Measurements from ENCODE around the gene MLXIP. TPM values are rescaled to one million over a fixed set of nuclear protein-coding genes. Genes with fewer than 3 reads are reported as not detected.

The MLXIP gene
- total and polyA plus RNA-seq, 9 of the 15 experiments (the other 6 are each of a cell fraction or from before 2014, with no cell fraction given), result 2.2 to 66.3 (median 18.1) TPM

DNA sequence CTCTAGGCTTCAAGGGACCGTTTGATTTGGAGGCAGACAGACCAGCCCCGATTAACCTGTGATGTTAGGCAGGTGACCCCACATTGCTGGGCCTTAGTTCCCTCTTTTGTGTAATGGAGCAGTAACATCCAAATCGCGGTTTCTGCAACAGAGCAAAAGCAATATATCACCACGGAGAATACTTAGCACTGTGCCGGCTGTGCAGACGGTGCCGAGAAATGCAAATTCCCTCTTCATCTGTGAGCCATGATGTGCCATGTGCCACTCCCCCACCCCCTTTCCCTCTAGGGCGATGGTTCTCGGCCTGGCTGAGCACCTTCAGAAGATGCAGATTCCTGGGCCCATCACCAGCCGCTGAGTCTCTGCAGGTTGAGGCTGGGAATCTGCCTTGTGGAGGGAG, 46.0 kb upstream of the MLXIP start:
- 92% methylated on average over 11 of the region's 11 CpGs for WGBS (ENCODE audit: insufficient coverage, low coverage, missing lambda C conversion rate)
- no peaks in the 10 kb centered on the region for H3K27me3 ChIP-seq (ENCODE audit: control insufficient read depth in 2 of 2, insufficient read depth in 2 of 2, low read length in 2 of 2)
- no peak overlapping the region for H2AFZ ChIP-seq (ENCODE audit: low read depth, low read length)
- no peak overlapping the region for H3K4me2 ChIP-seq (ENCODE audit: insufficient read depth, low read length)
- H3K9me1 ChIP-seq (ENCODE audit: control insufficient read depth, insufficient read depth, low read length), result peaks cover 8% of the 10 kb centered on the region
- DNase-seq (ENCODE audit: extremely low read depth in 1 of 4, low spot score in 3 of 4), result no peak
- in situ Hi-C loops (cut with MboI) (no loop called here), intact Hi-C loops (cut with micrococcal nuclease) (no loop called here)
- peaks cover 48% of the 10 kb centered on the region for H3K79me2 ChIP-seq (ENCODE audit: control insufficient read depth, insufficient read depth, low read length)
- no peak overlapping the region for H3K4me3 ChIP-seq
- peaks cover 39% of the 10 kb centered on the region; the same call in 1 of the 3 replicates for H3K36me3 ChIP-seq (ENCODE audit: control insufficient read depth, insufficient read depth, low read length)
- BruUV-seq (replicated peaks), result no TSS peak
- H3K4me1 ChIP-seq (replicated peaks in 1 of 2; ENCODE audit: control insufficient read depth in 2 of 2, insufficient read depth in 2 of 2, low read length in 2 of 2), result peaks cover 0 to 27% of the 10 kb centered on the region in 2 experiments; a peak in 4 of 5 replicates
- POLR2A ChIA-PET, result interaction anchor here (1.0 to 1.5 kb wide), 3 partner anchors 9 to 12 kb away, joined by 3 to 4 read pairs (median 3); no protein-coding TSS in a partner anchor
- H3K9me3 ChIP-seq (replicated peaks; ENCODE audit: control insufficient read depth, insufficient read depth, low read depth, low read length), result no peaks in the 10 kb centered on the region
- peaks cover 9% of the 10 kb centered on the region; the same call in 1 of the 2 replicates for H4K20me1 ChIP-seq (replicated peaks; ENCODE audit: control insufficient read depth, insufficient read depth, low read length)
- no peak for FAIRE-seq
- CTCF ChIA-PET (ENCODE audit: low intra/inter-chr PET ratio), result no interaction called here
- no peak for ATAC-seq
- no peak overlapping the region for H3K9ac ChIP-seq (ENCODE audit: insufficient read depth in 1 of 2, low read depth in 2 of 2, low read length in 2 of 2)
- H3K27ac ChIP-seq (ENCODE audit: extremely low read depth, low read depth, low read length), result no peak overlapping the region
- TF ChIP-seq, protein P1, sequence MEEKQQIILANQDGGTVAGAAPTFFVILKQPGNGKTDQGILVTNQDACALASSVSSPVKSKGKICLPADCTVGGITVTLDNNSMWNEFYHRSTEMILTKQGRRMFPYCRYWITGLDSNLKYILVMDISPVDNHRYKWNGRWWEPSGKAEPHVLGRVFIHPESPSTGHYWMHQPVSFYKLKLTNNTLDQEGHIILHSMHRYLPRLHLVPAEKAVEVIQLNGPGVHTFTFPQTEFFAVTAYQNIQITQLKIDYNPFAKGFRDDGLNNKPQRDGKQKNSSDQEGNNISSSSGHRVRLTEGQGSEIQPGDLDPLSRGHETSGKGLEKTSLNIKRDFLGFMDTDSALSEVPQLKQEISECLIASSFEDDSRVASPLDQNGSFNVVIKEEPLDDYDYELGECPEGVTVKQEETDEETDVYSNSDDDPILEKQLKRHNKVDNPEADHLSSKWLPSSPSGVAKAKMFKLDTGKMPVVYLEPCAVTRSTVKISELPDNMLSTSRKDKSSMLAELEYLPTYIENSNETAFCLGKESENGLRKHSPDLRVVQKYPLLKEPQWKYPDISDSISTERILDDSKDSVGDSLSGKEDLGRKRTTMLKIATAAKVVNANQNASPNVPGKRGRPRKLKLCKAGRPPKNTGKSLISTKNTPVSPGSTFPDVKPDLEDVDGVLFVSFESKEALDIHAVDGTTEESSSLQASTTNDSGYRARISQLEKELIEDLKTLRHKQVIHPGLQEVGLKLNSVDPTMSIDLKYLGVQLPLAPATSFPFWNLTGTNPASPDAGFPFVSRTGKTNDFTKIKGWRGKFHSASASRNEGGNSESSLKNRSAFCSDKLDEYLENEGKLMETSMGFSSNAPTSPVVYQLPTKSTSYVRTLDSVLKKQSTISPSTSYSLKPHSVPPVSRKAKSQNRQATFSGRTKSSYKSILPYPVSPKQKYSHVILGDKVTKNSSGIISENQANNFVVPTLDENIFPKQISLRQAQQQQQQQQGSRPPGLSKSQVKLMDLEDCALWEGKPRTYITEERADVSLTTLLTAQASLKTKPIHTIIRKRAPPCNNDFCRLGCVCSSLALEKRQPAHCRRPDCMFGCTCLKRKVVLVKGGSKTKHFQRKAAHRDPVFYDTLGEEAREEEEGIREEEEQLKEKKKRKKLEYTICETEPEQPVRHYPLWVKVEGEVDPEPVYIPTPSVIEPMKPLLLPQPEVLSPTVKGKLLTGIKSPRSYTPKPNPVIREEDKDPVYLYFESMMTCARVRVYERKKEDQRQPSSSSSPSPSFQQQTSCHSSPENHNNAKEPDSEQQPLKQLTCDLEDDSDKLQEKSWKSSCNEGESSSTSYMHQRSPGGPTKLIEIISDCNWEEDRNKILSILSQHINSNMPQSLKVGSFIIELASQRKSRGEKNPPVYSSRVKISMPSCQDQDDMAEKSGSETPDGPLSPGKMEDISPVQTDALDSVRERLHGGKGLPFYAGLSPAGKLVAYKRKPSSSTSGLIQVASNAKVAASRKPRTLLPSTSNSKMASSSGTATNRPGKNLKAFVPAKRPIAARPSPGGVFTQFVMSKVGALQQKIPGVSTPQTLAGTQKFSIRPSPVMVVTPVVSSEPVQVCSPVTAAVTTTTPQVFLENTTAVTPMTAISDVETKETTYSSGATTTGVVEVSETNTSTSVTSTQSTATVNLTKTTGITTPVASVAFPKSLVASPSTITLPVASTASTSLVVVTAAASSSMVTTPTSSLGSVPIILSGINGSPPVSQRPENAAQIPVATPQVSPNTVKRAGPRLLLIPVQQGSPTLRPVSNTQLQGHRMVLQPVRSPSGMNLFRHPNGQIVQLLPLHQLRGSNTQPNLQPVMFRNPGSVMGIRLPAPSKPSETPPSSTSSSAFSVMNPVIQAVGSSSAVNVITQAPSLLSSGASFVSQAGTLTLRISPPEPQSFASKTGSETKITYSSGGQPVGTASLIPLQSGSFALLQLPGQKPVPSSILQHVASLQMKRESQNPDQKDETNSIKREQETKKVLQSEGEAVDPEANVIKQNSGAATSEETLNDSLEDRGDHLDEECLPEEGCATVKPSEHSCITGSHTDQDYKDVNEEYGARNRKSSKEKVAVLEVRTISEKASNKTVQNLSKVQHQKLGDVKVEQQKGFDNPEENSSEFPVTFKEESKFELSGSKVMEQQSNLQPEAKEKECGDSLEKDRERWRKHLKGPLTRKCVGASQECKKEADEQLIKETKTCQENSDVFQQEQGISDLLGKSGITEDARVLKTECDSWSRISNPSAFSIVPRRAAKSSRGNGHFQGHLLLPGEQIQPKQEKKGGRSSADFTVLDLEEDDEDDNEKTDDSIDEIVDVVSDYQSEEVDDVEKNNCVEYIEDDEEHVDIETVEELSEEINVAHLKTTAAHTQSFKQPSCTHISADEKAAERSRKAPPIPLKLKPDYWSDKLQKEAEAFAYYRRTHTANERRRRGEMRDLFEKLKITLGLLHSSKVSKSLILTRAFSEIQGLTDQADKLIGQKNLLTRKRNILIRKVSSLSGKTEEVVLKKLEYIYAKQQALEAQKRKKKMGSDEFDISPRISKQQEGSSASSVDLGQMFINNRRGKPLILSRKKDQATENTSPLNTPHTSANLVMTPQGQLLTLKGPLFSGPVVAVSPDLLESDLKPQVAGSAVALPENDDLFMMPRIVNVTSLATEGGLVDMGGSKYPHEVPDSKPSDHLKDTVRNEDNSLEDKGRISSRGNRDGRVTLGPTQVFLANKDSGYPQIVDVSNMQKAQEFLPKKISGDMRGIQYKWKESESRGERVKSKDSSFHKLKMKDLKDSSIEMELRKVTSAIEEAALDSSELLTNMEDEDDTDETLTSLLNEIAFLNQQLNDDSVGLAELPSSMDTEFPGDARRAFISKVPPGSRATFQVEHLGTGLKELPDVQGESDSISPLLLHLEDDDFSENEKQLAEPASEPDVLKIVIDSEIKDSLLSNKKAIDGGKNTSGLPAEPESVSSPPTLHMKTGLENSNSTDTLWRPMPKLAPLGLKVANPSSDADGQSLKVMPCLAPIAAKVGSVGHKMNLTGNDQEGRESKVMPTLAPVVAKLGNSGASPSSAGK (IDR thresholded peaks at IDR 0.05), result no peak
- TF ChIP-seq, protein P2, sequence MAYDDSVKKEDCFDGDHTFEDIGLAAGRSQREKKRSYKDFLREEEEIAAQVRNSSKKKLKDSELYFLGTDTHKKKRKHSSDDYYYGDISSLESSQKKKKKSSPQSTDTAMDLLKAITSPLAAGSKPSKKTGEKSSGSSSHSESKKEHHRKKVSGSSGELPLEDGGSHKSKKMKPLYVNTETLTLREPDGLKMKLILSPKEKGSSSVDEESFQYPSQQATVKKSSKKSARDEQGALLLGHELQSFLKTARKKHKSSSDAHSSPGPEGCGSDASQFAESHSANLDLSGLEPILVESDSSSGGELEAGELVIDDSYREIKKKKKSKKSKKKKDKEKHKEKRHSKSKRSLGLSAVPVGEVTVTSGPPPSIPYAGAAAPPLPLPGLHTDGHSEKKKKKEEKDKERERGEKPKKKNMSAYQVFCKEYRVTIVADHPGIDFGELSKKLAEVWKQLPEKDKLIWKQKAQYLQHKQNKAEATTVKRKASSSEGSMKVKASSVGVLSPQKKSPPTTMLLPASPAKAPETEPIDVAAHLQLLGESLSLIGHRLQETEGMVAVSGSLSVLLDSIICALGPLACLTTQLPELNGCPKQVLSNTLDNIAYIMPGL (CRISPR knock-in tag; IDR thresholded peaks at IDR 0.05), result no peak
- TF ChIP-seq ATF7 (IDR thresholded peaks at IDR 0.05) (no peak), ZBTB8A (IDR thresholded peaks at IDR 0.05; ENCODE audit: partially characterized antibody) (no peak), GABPB1 (CRISPR knock-in tag; IDR thresholded peaks at IDR 0.05) (no peak)
- TF ChIP-seq, protein P3, sequence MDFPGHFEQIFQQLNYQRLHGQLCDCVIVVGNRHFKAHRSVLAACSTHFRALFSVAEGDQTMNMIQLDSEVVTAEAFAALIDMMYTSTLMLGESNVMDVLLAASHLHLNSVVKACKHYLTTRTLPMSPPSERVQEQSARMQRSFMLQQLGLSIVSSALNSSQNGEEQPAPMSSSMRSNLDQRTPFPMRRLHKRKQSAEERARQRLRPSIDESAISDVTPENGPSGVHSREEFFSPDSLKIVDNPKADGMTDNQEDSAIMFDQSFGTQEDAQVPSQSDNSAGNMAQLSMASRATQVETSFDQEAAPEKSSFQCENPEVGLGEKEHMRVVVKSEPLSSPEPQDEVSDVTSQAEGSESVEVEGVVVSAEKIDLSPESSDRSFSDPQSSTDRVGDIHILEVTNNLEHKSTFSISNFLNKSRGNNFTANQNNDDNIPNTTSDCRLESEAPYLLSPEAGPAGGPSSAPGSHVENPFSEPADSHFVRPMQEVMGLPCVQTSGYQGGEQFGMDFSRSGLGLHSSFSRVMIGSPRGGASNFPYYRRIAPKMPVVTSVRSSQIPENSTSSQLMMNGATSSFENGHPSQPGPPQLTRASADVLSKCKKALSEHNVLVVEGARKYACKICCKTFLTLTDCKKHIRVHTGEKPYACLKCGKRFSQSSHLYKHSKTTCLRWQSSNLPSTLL (IDR thresholded peaks at IDR 0.05), result no peak

Data from K562 (cell line).